HG03457 (cell line): ENCODE data around the gene SREBF1.

ENCODE experiments used
- ATAC-seq: cut with Tn5 transposase; IDR thresholded peaks from one replicate; pipeline ENCODE4 v1.9.1; 2021; ENCODE audit warnings: moderate number of reproducible peaks; ENCODE audit not compliant: unreplicated experiment

Gene SREBF1

DNA sequence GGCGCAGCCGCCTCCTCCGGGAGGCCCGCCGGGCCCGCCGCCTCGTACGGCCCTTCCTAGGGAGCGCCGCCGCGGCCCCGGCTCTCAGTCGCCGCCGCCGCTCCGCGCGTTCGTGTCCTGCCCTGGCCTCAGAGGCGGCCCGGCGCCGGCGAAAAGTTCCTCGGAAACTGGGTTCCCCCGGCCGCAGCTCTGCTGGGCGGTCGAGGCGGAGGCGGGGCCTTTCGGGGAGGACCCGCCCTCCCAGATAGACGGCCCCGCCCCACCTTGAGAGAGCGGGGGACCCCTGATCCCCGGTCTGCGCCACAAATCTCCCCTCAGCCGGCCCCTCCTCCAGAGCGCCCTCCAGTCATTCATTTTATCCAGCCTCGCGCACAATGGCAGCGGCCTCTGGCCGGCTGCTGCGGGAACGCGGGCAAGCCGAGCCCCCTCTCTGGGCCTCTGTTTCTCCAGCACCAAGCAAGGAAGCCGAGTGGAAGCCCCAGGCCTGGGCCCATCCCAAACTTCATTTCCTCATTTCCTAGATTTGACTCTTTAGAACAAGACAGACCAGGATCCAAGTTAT is at the start of gene SREBF1:
TSS of gene SREBF1 (minus strand) at position 169 of the 562 bp plus-strand sequence. CDS start 169 bp downstream, outside the sequence.
- ATAC-seq: peak; percentile 26

DNA sequence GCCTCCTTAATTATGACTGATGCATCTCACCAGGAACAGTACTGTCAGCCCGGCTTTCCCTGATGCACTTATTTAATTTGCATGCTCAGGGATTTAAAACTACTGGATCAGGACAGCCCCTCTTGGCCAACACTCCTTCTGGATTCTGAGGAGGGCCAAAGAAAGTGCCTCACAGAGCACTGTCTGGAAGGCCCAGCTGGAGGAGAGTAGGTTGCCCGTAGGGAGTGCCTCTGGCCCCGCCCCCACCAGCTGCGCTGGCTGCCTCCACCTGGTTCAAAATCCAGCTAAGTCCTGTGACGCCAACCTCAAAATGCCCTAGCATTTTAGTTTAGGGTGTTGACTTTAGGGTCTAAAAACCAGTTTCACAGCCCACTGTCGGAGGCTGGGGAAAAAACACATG is 49.4 kb upstream of the SREBF1 start:
- no peak for ATAC-seq

- no peak for ATAC-seq
These were observed 47.9 kb upstream of the SREBF1 start for GRCh38 chr17:17884391-17885357.

- ATAC-seq: no peak
These were observed 47.0 kb upstream of the SREBF1 start for GRCh38 chr17:17883801-17884200.

GRCh38 chr17:17882082-17882581 is 45.3 kb upstream of the SREBF1 start:
- no peak for ATAC-seq

- ATAC-seq: no peak
These were observed 43.9 kb upstream of the SREBF1 start for GRCh38 chr17:17880577-17881196.

- no peak for ATAC-seq
These were observed 41.0 kb upstream of the SREBF1 start for GRCh38 chr17:17877529-17878358.

DNA sequence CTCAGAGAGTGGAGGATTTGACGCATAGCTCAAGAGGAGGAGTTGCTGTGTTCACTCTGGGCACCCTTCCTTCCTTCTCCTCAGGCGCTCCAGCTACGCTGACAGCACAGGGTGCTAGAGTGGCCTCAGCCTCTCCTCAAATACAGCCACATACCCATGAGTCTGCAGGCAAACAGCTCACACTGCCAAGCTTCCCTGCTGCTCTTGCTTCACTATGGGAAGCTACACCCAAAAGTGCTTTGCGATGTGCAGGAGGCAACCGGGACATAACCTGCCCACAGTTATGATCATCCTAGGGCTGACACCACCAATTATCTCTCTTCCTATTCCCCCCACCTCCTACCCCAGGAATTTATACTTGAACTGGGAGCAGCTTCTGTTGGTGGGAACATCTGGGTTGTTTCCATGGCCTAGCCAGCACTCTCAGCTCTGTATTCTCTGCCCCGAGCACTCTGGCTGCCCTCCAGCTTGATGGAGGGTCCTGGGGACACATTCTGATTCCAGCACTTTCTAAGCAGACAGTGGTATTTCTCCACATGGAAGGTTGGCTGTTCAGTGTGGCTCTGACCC is 40.3 kb upstream of the SREBF1 start:
- no peak for ATAC-seq

DNA sequence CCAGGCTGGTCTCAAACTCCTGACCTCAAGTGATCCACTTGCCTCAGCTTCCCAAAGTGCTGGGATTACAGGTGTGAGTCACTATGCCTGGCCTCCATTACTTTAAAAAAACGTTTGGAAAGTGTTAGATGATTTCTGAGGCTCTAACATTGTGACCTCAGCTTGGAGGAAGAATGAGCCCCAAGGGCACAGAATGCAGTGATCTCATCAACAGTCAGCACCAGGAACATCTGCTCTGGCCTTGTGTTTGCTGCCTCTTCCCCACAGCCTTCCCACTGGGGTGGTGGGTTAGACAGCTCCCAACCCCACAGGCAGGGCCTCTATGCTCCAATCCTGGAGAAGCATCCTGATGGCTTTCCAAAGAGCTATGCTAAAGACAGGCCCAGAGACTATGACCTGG is 37.7 kb upstream of the SREBF1 start:
- no peak for ATAC-seq

- ATAC-seq: no peak
These were observed 36.7 kb upstream of the SREBF1 start for GRCh38 chr17:17873450-17873991.

GRCh38 chr17:17872547-17873345 is 36.0 kb upstream of the SREBF1 start:
- ATAC-seq: no peak

GRCh38 chr17:17871913-17872312 is 35.1 kb upstream of the SREBF1 start:
- no peak for ATAC-seq

DNA sequence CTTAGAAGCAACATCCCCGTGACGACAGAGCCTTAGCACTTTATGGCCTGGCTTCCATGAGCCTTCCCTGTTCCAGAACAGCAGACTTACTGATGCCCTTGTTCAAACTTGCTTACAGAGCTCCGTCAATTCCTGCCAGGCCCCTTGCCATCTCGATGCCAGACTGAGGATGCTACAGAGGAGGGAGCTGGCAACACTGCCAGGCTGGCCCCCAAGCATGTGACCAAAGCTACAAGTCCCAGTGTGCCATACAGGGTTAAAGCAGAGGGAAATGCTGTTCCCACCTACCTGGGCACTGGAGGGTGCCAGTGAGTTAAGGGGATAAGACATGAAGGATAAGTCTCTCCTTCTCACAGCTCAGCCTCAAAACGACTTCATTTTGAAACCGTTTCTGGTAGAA is 33.5 kb upstream of the SREBF1 start:
- ATAC-seq: no peak

DNA sequence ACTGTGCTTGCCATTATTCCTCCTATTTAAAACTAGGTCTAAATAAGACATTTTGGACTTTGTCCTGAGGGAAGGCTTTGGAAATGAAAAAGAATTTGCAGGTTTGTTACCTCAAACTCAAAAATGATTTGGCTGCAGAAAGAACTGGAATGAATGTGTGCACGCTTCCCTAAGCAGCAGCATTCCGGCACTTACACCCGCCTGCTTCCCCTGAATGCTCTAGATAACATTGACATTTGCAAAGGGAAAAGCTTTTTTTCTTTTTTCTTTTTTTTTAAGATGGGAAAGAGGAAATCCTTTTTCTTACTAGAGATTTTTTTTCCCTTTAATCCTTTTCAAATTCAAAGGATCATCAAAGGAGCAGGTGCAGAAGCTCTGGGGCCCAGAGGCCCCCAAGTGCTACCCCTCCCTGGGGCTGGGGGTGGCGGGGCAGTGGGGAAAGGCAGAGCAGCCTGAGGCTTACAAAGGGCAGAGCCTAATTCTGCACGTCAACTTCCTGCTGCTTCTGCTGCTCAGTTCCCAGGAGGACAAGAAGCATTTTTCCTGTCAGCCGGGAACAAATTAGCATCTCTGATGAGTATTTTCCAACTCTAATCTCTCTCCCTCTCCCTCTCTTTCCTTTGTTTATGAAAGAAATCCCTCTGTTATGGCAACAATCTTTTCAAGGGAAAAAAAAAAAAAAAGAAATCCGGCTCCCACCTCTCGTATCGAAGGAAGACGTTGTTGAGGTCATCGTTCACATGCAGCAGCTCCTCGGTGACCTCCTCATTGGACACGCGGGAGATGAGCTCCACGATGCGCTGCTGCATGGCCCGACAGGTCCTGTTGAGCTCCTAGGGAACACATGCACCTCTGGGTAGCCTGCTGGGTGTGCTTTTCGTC is 32.1 kb upstream of the SREBF1 start:
- no peak for ATAC-seq

DNA sequence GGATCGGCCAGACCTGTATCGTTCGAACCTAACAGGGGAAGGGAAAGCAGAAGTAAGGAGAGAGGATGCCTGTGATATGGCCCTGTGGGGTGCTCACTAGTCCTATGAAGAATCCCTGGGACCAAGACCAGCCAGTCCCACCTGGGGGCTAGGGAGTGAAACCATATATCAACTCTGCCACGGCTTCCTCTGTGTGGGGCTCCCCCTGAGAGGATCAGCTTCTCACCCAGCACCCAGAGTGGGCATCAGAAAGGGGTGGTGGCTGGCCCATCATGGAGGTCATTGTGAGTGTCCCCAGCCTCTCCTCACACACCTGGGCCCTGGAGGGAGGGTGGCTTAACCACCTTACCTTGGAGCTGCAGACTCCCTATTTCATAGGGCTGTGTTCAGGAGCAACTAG is 30.1 kb upstream of the SREBF1 start:
- ATAC-seq: no peak

DNA sequence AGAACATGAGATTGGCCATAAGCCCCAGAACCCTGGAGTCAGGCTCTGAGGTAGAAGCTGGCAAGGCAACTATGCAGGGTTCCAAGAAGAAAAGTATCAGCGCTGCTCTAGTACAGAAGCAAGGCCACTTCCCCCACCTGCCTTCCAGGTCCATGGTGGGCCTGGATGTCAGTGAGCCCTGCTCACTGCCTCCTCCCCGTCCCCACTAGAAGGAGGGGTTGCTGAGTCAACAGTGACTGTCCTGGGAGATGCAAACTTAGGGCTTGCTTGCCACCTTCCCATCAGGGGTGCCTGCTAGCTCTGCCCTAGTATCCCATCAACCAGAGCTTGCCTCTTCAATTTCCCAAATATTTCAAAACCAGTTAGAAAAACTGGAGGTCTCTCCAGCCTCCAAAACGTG is 29.6 kb upstream of the SREBF1 start:
- ATAC-seq: no peak

- no peak for ATAC-seq
These were observed 28.2 kb upstream of the SREBF1 start for GRCh38 chr17:17865035-17865434.

- no peak for ATAC-seq
These were observed 24.0 kb upstream of the SREBF1 start for GRCh38 chr17:17860766-17861107.
